Natural killer cell (primary cell): ENCODE results near the gene SLC6A3. TPM values are rescaled to one million over a fixed set of nuclear protein-coding genes. Genes with fewer than 3 reads are reported as not detected.
A peak's percentile ranks its signal among the peaks of the same experiment; 100 is the strongest.

Source experiments
- ATAC-seq, 3 donors: fragments of 150-1000 bp in 2 of 3; fragments of 200-7000 bp in 1 of 3; cut with Tn5 transposase; 1 replicate in 1 of 3; 2 replicates in 2 of 3; pipeline ENCODE4 v1.10.0; 2021; ENCODE audit warnings: mild to moderate bottlenecking in 2 of 3, moderate library complexity in 2 of 3
- DNase-seq, 2 donors: peaks; one replicate each; pipeline versions ENCODE4 v3.0.0 to v3.0.0-alpha.2; 2013 to 2021; ENCODE audit warnings: mixed read lengths in 1 of 2
- H3K27ac ChIP-seq: one replicate; pipeline ENCODE4 v1.5.1; 2013; ENCODE audit warnings: mild to moderate bottlenecking, low read length
- H3K27me3 ChIP-seq: one replicate; pipeline ENCODE4 v1.6.1; 2013; ENCODE audit warnings: low read length; ENCODE audit not compliant: control insufficient read depth, insufficient read depth
- H3K36me3 ChIP-seq: one replicate; pipeline ENCODE4 v1.6.1; 2013; ENCODE audit warnings: low read length; ENCODE audit not compliant: control insufficient read depth, insufficient read depth
- H3K4me1 ChIP-seq: one replicate; pipeline ENCODE4 v1.6.1; 2013; ENCODE audit warnings: low read length; ENCODE audit not compliant: control insufficient read depth, insufficient read depth
- H3K4me3 ChIP-seq: one replicate; pipeline ENCODE4 v1.5.1; 2013; ENCODE audit warnings: low read length
- H3K9me3 ChIP-seq: one replicate; pipeline ENCODE4 v1.6.1; 2013; ENCODE audit warnings: low read length; ENCODE audit not compliant: control insufficient read depth, insufficient read depth
- H3K27ac Mint-ChIP-seq, 2 donors: one replicate each; pipeline ENCODE4 v1.8.0; 2022; ENCODE audit warnings: mild to moderate bottlenecking in 2 of 2, mixed read lengths in 2 of 2, moderate library complexity in 1 of 2
- H3K27me3 Mint-ChIP-seq, 2 donors: one replicate each; pipeline ENCODE4 v1.8.0; 2022; ENCODE audit warnings: low read depth in 2 of 2, mixed read lengths in 2 of 2
- H3K36me3 Mint-ChIP-seq: one replicate; pipeline ENCODE4 v1.8.0; 2022; ENCODE audit warnings: mixed read lengths
- H3K4me1 Mint-ChIP-seq, 2 donors: one replicate each; pipeline ENCODE4 v1.8.0; 2022; ENCODE audit warnings: mixed read lengths in 2 of 2
- H3K4me3 Mint-ChIP-seq: one replicate; pipeline ENCODE4 v1.8.0; 2022; ENCODE audit warnings: mild to moderate bottlenecking, moderate library complexity, mixed read lengths
- H3K9me3 Mint-ChIP-seq, 2 donors: one replicate each; pipeline ENCODE4 v1.8.0; 2022; ENCODE audit warnings: mixed read lengths in 2 of 2
- WGBS: methylation state at CpG from one replicate; pipeline ENCODE4 v1.1.7; 2013; ENCODE audit warnings: missing lambda C conversion rate; ENCODE audit not compliant: insufficient coverage; 5-methylcytosine and 5-hydroxymethylcytosine counted together
- intact Hi-C: fragments of 100-400 bp; cut with micrococcal nuclease; formaldehyde crosslinking; loops from one replicate; pipeline ENCODE4 v1.14.2; 2022
- total RNA-seq, 4 donors: library from RNA; stranded (reverse); fragments of 120-200 nt in 1 of 4; gene quantifications; one replicate each; pipeline versions ENCODE4 v1.2.3 to v1.2.4, GENCODE V29; 2013 to 2022
- TF ChIP-seq, protein P1 (sequence below): fragments of 200-600 bp; IDR thresholded peaks from one replicate; pipeline ENCODE4 v1.8.0; 2022; ENCODE audit warnings: antibody characterized with exemption

The SLC6A3 gene
- total RNA-seq, 3 donors from 2014 or later (not counting 1 experiment from before 2014, with no cell fraction given) = not detected

DNA sequence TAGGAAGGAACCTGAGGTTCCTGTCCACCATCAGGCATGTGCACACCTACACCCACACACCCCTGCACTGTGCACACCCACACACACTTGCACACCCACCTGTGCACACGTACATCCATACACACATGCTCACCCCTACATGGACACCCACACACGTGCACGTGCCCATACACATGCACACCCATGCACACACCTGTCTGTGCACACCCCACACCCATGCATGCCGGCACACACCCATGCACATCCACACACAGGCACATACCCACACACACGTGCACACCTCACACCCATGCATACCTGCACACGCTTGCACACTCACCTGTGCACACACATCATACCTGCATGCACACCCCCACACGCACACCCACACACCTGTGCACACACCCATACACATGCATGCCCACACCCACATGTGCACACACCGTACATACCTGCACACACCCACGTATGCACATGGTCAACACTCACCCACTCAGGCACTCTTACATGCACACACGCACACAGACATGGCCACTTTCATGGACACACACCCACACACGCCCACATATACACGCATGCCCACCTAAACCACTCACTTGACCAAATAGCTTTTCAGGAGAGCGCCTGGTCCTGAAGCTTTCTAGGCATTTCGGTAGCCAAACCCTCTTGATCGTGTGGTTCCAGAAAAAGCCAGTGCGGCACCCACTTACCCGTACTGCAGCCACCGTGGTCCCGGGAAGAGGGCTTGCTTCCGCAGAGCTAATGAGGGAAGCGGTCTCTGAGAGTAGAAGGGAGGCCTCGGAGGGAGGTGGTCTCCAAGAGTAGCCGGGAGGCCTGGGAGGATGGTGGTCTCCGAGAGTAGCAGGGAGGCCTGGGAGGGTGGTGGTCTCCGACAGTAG, 63.6 kb downstream of the SLC6A3 start:
- Mint-ChIP-seq H3K36me3 (no peaks in the 10 kb centered on the region), H3K27me3 (no peaks in the 10 kb centered on the region), H3K4me1 (peaks cover 21 to 30% of the 10 kb centered on the region in 2 donors), H3K27ac (no peak overlapping the region), H3K9me3 (no peaks in the 10 kb centered on the region), H3K4me3 (no peak overlapping the region)
- TF ChIP-seq, protein P1, sequence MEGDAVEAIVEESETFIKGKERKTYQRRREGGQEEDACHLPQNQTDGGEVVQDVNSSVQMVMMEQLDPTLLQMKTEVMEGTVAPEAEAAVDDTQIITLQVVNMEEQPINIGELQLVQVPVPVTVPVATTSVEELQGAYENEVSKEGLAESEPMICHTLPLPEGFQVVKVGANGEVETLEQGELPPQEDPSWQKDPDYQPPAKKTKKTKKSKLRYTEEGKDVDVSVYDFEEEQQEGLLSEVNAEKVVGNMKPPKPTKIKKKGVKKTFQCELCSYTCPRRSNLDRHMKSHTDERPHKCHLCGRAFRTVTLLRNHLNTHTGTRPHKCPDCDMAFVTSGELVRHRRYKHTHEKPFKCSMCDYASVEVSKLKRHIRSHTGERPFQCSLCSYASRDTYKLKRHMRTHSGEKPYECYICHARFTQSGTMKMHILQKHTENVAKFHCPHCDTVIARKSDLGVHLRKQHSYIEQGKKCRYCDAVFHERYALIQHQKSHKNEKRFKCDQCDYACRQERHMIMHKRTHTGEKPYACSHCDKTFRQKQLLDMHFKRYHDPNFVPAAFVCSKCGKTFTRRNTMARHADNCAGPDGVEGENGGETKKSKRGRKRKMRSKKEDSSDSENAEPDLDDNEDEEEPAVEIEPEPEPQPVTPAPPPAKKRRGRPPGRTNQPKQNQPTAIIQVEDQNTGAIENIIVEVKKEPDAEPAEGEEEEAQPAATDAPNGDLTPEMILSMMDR = no peak
- peaks cover 24% of the 10 kb centered on the region for H3K4me1 ChIP-seq
- no peak overlapping the region for H3K27ac ChIP-seq
- H3K9me3 ChIP-seq = no peaks in the 10 kb centered on the region
- no peaks in the 10 kb centered on the region for H3K36me3 ChIP-seq
- H3K27me3 ChIP-seq = no peaks in the 10 kb centered on the region
- 90% methylated on average over 25 of the region's 25 CpGs for WGBS
- H3K4me3 ChIP-seq = no peak overlapping the region
- ATAC-seq = no peak
- no peak for DNase-seq
- intact Hi-C loops = no loop called here

DNA sequence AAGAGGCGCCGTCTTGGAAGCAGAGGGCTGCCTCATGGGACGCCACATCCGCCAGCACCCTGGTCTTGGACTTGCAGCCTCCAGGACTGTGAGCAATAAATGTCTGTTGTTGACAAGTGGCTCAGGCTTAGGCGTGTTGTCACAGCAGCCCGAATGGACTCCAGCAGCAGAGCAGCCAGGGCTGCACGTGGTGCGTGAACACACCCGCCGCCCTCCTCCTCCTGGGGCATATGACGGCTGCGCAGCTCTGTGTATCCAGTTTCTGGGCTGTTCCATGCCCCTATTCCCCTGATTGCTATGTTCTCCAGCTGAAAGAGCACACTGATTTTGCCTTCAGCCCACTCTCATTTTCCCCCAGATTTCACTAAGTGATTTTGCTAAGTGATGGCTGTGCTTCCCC, 64.3 kb downstream of the SLC6A3 start:
- peaks cover 22% of the 10 kb centered on the region for H3K4me1 ChIP-seq
- H3K4me3 ChIP-seq = no peak overlapping the region
- H3K9me3 ChIP-seq = no peaks in the 10 kb centered on the region
- 91% methylated on average over 12 of the region's 12 CpGs for WGBS
- intact Hi-C loops = loop anchor here (1.0 kb wide), 1 partner anchor 264 kb away; no protein-coding TSS in a partner anchor
- no peaks in the 10 kb centered on the region for H3K36me3 Mint-ChIP-seq
- no peak overlapping the region for H3K27ac Mint-ChIP-seq
- no peak overlapping the region for H3K4me3 Mint-ChIP-seq
- no peak overlapping the region for H3K27ac ChIP-seq
- no peak for DNase-seq
- ATAC-seq = no peak
- H3K27me3 ChIP-seq = no peaks in the 10 kb centered on the region
- peaks cover 19 to 27% of the 10 kb centered on the region in 2 donors for H3K4me1 Mint-ChIP-seq
- TF ChIP-seq, protein P1 = no peak
- H3K9me3 Mint-ChIP-seq = no peaks in the 10 kb centered on the region
- no peaks in the 10 kb centered on the region for H3K36me3 ChIP-seq
- H3K27me3 Mint-ChIP-seq = no peaks in the 10 kb centered on the region

DNA sequence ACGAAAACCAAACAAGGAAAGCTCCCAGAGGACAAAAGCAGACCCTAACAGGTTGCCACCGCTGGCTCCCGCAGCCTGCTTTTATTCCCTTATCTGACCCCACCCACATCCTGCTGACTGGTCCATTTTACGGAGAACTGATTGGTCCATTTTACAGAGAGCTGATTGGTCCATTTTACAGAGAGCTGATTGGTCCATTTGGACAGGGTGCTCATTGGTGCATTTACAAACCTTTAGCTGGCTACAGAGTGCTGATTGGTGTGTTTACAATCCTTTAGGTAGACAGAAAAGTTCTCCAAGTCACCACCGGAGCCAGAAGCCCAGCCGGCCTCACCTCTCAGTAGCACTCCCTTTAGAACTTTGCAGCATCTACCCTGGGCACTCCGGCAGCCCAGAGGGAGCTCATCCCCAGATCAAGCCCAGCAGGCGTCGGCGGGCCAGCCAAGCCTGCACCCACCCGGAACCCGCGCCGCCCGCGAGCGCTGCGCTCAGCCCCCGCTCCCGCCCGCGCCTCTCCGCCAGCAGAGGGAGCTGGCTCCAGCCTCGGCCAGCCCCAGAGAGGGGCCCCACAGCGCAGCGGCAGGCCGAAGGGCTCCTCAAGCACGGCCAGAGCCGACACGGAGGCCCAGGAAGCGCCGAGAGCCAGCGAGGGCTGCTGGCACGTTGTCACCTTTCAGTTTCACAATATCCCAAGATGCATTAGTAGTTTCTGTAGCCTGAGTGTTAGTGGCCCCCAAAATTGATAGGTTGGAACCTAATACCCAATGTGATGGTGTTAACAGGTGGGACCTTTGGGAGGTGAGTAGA, 65.0 kb downstream of the SLC6A3 start:
- H3K36me3 Mint-ChIP-seq = no peaks in the 10 kb centered on the region

More for the DNA sequence above, 65.0 kb downstream of the SLC6A3 start:
- intact Hi-C loops = loop anchor here (1.0 kb wide), 1 partner anchor 265 kb away; no protein-coding TSS in a partner anchor
- H3K9me3 ChIP-seq = no peaks in the 10 kb centered on the region
- peaks cover 21 to 28% of the 10 kb centered on the region in 2 donors for H3K4me1 Mint-ChIP-seq
- ATAC-seq (peak; percentile 87 to 92 (median 88)), DNase-seq (peak; percentile 65 to 75)
- 24% methylated on average over 34 of the region's 34 CpGs for WGBS
- no peak overlapping the region for H3K4me3 ChIP-seq
- peaks cover 23% of the 10 kb centered on the region for H3K4me1 ChIP-seq
- no peaks in the 10 kb centered on the region for H3K27me3 Mint-ChIP-seq
- TF ChIP-seq, protein P1 = peak; percentile 94
- no peaks in the 10 kb centered on the region for H3K27me3 ChIP-seq
- peak overlapping the region in 1 of 2 donors; percentile 64 for H3K27ac Mint-ChIP-seq
- peak overlapping the region; percentile 80 for H3K4me3 Mint-ChIP-seq
- H3K36me3 ChIP-seq = no peaks in the 10 kb centered on the region
- no peaks in the 10 kb centered on the region for H3K9me3 Mint-ChIP-seq
- H3K27ac ChIP-seq = no peak overlapping the region
